ENCODE results near the gene SLC51B.

GRCh38 chr15:65062061-65062460 is 16.9 kb downstream of the SLC51B start:
- TF ChIP-seq SP1 (IDR thresholded peaks at IDR 0.05; ENCODE audit: low read depth, low read length), result no peak
- no peak for TF ChIP-seq GABPA (IDR thresholded peaks at IDR 0.05; ENCODE audit: low read depth)
- no peak for TF ChIP-seq BRCA1 (IDR thresholded peaks at IDR 0.05; ENCODE audit: low read depth, low read length)
- TF ChIP-seq, protein P1, sequence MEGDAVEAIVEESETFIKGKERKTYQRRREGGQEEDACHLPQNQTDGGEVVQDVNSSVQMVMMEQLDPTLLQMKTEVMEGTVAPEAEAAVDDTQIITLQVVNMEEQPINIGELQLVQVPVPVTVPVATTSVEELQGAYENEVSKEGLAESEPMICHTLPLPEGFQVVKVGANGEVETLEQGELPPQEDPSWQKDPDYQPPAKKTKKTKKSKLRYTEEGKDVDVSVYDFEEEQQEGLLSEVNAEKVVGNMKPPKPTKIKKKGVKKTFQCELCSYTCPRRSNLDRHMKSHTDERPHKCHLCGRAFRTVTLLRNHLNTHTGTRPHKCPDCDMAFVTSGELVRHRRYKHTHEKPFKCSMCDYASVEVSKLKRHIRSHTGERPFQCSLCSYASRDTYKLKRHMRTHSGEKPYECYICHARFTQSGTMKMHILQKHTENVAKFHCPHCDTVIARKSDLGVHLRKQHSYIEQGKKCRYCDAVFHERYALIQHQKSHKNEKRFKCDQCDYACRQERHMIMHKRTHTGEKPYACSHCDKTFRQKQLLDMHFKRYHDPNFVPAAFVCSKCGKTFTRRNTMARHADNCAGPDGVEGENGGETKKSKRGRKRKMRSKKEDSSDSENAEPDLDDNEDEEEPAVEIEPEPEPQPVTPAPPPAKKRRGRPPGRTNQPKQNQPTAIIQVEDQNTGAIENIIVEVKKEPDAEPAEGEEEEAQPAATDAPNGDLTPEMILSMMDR (IDR thresholded peaks at IDR 0.05 in 2 of 3, conservative IDR thresholded peaks at IDR 0.05 in 1 of 3; ENCODE audit: control insufficient read depth in 2 of 3, extremely low read depth in 1 of 3, insufficient read depth in 1 of 3, low read depth in 3 of 3, low read length in 3 of 3), result no peak
- TF ChIP-seq NR2F1 (conservative IDR thresholded peaks at IDR 0.05), result no peak
- TF ChIP-seq ZBTB33 (IDR thresholded peaks at IDR 0.05), result no peak
- TF ChIP-seq CHD1 (IDR thresholded peaks at IDR 0.05; ENCODE audit: low read depth, low read length), result no peak
- TF ChIP-seq WRNIP1 (IDR thresholded peaks at IDR 0.05; ENCODE audit: borderline replicate concordance, low read depth, low read length), result no peak
